AG10803 (cell line): ENCODE measurements around the gene CASZ1.

Experiments used
- DNase-seq: peaks from one replicate; pipeline ENCODE4 v3.0.0; 2010; ENCODE audit warnings: low read depth
- H3K4me3 ChIP-seq: 2 replicates; pipeline ENCODE4 v1.5.1; 2011; ENCODE audit warnings: mild to moderate bottlenecking, low read length, control low read depth
- CTCF ChIP-seq: conservative IDR thresholded peaks from 2 replicates; pipeline ENCODE4 v1.5.1; 2011; ENCODE audit warnings: mild to moderate bottlenecking, low read length, control low read depth, inconsistent platforms

Gene CASZ1

GRCh38 chr1:10779201-10779600, 17.2 kb downstream of the CASZ1 start:
- TF ChIP-seq CTCF, result no peak
- DNase-seq, result no peak

GRCh38 chr1:10778640-10779039, 17.8 kb downstream of the CASZ1 start:
- TF ChIP-seq CTCF, result no peak
- H3K4me3 ChIP-seq, result no peak overlapping the region
- no peak for DNase-seq

More at GRCh38 chr1:10779201-10779600, 17.2 kb downstream of the CASZ1 start:
- no peak overlapping the region for H3K4me3 ChIP-seq

- TF ChIP-seq CTCF, result no peak
- H3K4me3 ChIP-seq, result no peak overlapping the region
- no peak for DNase-seq
Observed at GRCh38 chr1:10777749-10778574, 18.5 kb downstream of the CASZ1 start.

- TF ChIP-seq CTCF, result no peak
- no peak overlapping the region for H3K4me3 ChIP-seq
- DNase-seq, result no peak
Observed at GRCh38 chr1:10776190-10776905, 20.1 kb downstream of the CASZ1 start.

- H3K4me3 ChIP-seq, result no peak overlapping the region
- no peak for TF ChIP-seq CTCF
- DNase-seq, result no peak
Observed at GRCh38 chr1:10775763-10776162, 20.7 kb downstream of the CASZ1 start.

- no peak for DNase-seq
- H3K4me3 ChIP-seq, result no peak overlapping the region
- no peak for TF ChIP-seq CTCF
Observed at GRCh38 chr1:10774615-10775310, 21.7 kb downstream of the CASZ1 start.
